Ishikawa (cell line): ENCODE measurements around the gene MAPK12.

Experiments
- CEBPB ChIP-seq: IDR thresholded peaks from 2 replicates; pipeline ENCODE4 v1.6.1; 2012
- CREB1 ChIP-seq: IDR thresholded peaks from 2 replicates; pipeline ENCODE4 v1.6.1; 2012; ENCODE audit warnings: low read depth
- EGR1 ChIP-seq: IDR thresholded peaks from 2 replicates; pipeline ENCODE4 v1.6.1; 2012
- EP300 ChIP-seq: IDR thresholded peaks from 2 replicates; pipeline ENCODE4 v1.6.1; 2012; ENCODE audit warnings: borderline replicate concordance
- FOXM1 ChIP-seq: IDR thresholded peaks from 2 replicates; pipeline ENCODE4 v1.6.1; 2012; ENCODE audit warnings: low read depth, borderline replicate concordance
- MAX ChIP-seq: IDR thresholded peaks from 2 replicates; pipeline ENCODE4 v1.6.1; 2012
- NFIC ChIP-seq: IDR thresholded peaks from 2 replicates; pipeline ENCODE4 v1.6.1; 2012
- RAD21 ChIP-seq: IDR thresholded peaks from 2 replicates; pipeline ENCODE4 v1.6.1; 2012; ENCODE audit warnings: low read depth
- REST ChIP-seq: IDR thresholded peaks from 2 replicates; pipeline ENCODE4 v1.6.1; 2012; ENCODE audit warnings: low read depth, mild to moderate bottlenecking
- TAF1 ChIP-seq: IDR thresholded peaks from 2 replicates; pipeline ENCODE4 v1.6.1; 2012; ENCODE audit warnings: low read depth, mild to moderate bottlenecking
- TCF12 ChIP-seq: IDR thresholded peaks from 2 replicates; pipeline ENCODE4 v1.6.1; 2012; ENCODE audit warnings: low read depth
- TEAD4 ChIP-seq: IDR thresholded peaks from 2 replicates; pipeline ENCODE4 v1.6.1; 2012
- USF1 ChIP-seq: IDR thresholded peaks from 2 replicates; pipeline ENCODE4 v1.6.1; 2012
- YY1 ChIP-seq: IDR thresholded peaks from 2 replicates; pipeline ENCODE4 v1.6.1; 2012; ENCODE audit warnings: low read depth
- ZBTB7A ChIP-seq: IDR thresholded peaks from 2 replicates; pipeline ENCODE4 v1.6.1; 2012; ENCODE audit warnings: low read depth

MAPK12 gene

GRCh38 chr22:50281957-50282356 is 20.5 kb upstream of the MAPK12 start:
- TF ChIP-seq YY1: 0 out of 2 replicates have a peak, but pooled peaks have one; percentile 5
- no peak for TF ChIP-seq CREB1
- TF ChIP-seq EP300: peak; percentile 60; the same call in 1 of the 2 replicates
- TF ChIP-seq MAX: 0 out of 2 replicates have a peak, but pooled peaks have one; percentile 2
- TF ChIP-seq TCF12: no peak; the same call in 1 of the 2 replicates
- no peak for TF ChIP-seq REST
- 0 out of 2 replicates have a peak, but pooled peaks have one; percentile 38 for TF ChIP-seq EGR1
- TF ChIP-seq NFIC: peak; percentile 91

GRCh38 chr22:50281384-50281760 is 19.9 kb upstream of the MAPK12 start:
- no peak for TF ChIP-seq TAF1
- TF ChIP-seq EGR1: no peak

GRCh38 chr22:50280708-50281383 is 19.4 kb upstream of the MAPK12 start:
- TF ChIP-seq EGR1 (no peak), TEAD4 (no peak), RAD21 (no peak), CEBPB (no peak), TCF12 (no peak), ZBTB7A (no peak), MAX (no peak), REST (no peak), NFIC (no peak), TAF1 (no peak), USF1 (no peak), FOXM1 (no peak), CREB1 (no peak), EP300 (no peak), YY1 (no peak)

- TF ChIP-seq YY1 (no peak), RAD21 (no peak), TEAD4 (no peak), ZBTB7A (no peak), MAX (no peak)
Measured at GRCh38 chr22:50280022-50280707, 18.7 kb upstream of the MAPK12 start.

GRCh38 chr22:50278956-50279619 is 17.6 kb upstream of the MAPK12 start:
- no peak for TF ChIP-seq EP300
- no peak for TF ChIP-seq TEAD4
- TF ChIP-seq YY1: no peak
- TF ChIP-seq MAX: no peak
- TF ChIP-seq TCF12: no peak
- no peak for TF ChIP-seq EGR1
- no peak for TF ChIP-seq CREB1
- no peak for TF ChIP-seq REST
- no peak for TF ChIP-seq ZBTB7A
